Left ventricle myocardium superior (tissue), 1 donor: ENCODE results near the gene CLSTN2. TPM values are rescaled to one million over a fixed set of nuclear protein-coding genes. Genes with fewer than 3 reads are reported as not detected.

Experiments
- ATAC-seq: fragments of 200-7000 bp; cut with Tn5 transposase; one replicate; pipeline ENCODE4 v1.9.1; 2020; ENCODE audit warnings: mild to moderate bottlenecking, moderate library complexity
- DNase-seq: peaks from one replicate; pipeline ENCODE4 v3.0.0-alpha.2; 2020
- intact Hi-C: fragments of 100-400 bp; cut with micrococcal nuclease; formaldehyde crosslinking; loops from one replicate; pipeline ENCODE4 v1.11.0; 2022
- total RNA-seq: library from RNA; stranded (reverse); fragmentation: NEBNext Ultra II Directional; extraction: Animal tissue kit (Norgen Biotek cat#: 25700); gene quantifications from one replicate; pipeline ENCODE4 v1.2.1, GENCODE V29; 2021
- donor health status: DM: no; HTN: yes; CAD: no; lungs with severe emphysema.

CLSTN2 gene
- total RNA-seq, 1 donor from 2014 or later, result 4.9 TPM

GRCh38 chr3:140341817-140342403 is 406.9 kb downstream of the CLSTN2 start:
- no peak for DNase-seq
- intact Hi-C loops, result no loop called here
- no peak for ATAC-seq

- intact Hi-C loops, result no loop called here
These were observed 407.7 kb downstream of the CLSTN2 start for GRCh38 chr3:140342668-140343067.

GRCh38 chr3:140343211-140344081 is 408.5 kb downstream of the CLSTN2 start:
- no peak for ATAC-seq
- intact Hi-C loops, result no loop called here
- no peak for DNase-seq

More at GRCh38 chr3:140342668-140343067, 407.7 kb downstream of the CLSTN2 start:
- no peak for DNase-seq
- no peak for ATAC-seq

GRCh38 chr3:140344082-140344454 is 409.1 kb downstream of the CLSTN2 start:
- intact Hi-C loops, result no loop called here
- no peak for DNase-seq
- no peak for ATAC-seq

GRCh38 chr3:140344601-140345205 is 409.7 kb downstream of the CLSTN2 start:
- ATAC-seq, result no peak
- DNase-seq, result no peak
- intact Hi-C loops, result no loop called here

- DNase-seq (no peak), ATAC-seq (no peak)
- intact Hi-C loops, result no loop called here
These were observed 412.2 kb downstream of the CLSTN2 start for GRCh38 chr3:140347151-140347550.

- intact Hi-C loops, result no loop called here
- no peak for DNase-seq
- ATAC-seq, result peak; percentile 76
These were observed 415.0 kb downstream of the CLSTN2 start for GRCh38 chr3:140349938-140350337.

GRCh38 chr3:140351466-140351865 is 416.5 kb downstream of the CLSTN2 start:
- DNase-seq (no peak), ATAC-seq (no peak)
- intact Hi-C loops, result no loop called here

GRCh38 chr3:140355481-140355880 is 420.5 kb downstream of the CLSTN2 start:
- ATAC-seq, result no peak
- no peak for DNase-seq

GRCh38 chr3:140358686-140359085 is 423.7 kb downstream of the CLSTN2 start:
- intact Hi-C loops, result no loop called here
- DNase-seq (no peak), ATAC-seq (no peak)

More at GRCh38 chr3:140355481-140355880, 420.5 kb downstream of the CLSTN2 start:
- intact Hi-C loops, result no loop called here

- no peak for DNase-seq
- ATAC-seq, result no peak
- intact Hi-C loops, result no loop called here
These were observed 424.4 kb downstream of the CLSTN2 start for GRCh38 chr3:140359233-140359995.

GRCh38 chr3:140360332-140360731 is 425.3 kb downstream of the CLSTN2 start:
- ATAC-seq (no peak), DNase-seq (no peak)
- intact Hi-C loops, result no loop called here

GRCh38 chr3:140363801-140364200 is 428.8 kb downstream of the CLSTN2 start:
- ATAC-seq (peak; percentile 54), DNase-seq (peak; percentile 69)
- intact Hi-C loops, result no loop called here

GRCh38 chr3:140365872-140366697 is 431.1 kb downstream of the CLSTN2 start:
- ATAC-seq (peak; percentile 50), DNase-seq (no peak)
- intact Hi-C loops, result no loop called here

GRCh38 chr3:140368223-140368811 is 433.3 kb downstream of the CLSTN2 start:
- intact Hi-C loops, result no loop called here
- ATAC-seq (no peak), DNase-seq (no peak)

- ATAC-seq, result no peak
- intact Hi-C loops, result no loop called here
- no peak for DNase-seq
These were observed 435.7 kb downstream of the CLSTN2 start for GRCh38 chr3:140370686-140371085.

- DNase-seq, result no peak
- ATAC-seq, result no peak
- intact Hi-C loops, result no loop called here
These were observed 438.2 kb downstream of the CLSTN2 start for GRCh38 chr3:140373234-140373633.

GRCh38 chr3:140375002-140375401 is 440.0 kb downstream of the CLSTN2 start:
- ATAC-seq, result no peak
- intact Hi-C loops, result no loop called here
- DNase-seq, result no peak
